Epidermal melanocyte (primary cell): Measurements from ENCODE around the gene ATF7.

Experiments used
- DNase-seq: peaks from one replicate; pipeline ENCODE4 v3.0.0; 2011; ENCODE audit warnings: low spot score; ENCODE audit not compliant: insufficient read length

The ATF7 gene

GRCh38 chr12:53502983-53503728 is 123.0 kb downstream of the ATF7 start:
- DNase-seq: no peak

- no peak for DNase-seq
Measured at GRCh38 chr12:53502331-53502730, 123.9 kb downstream of the ATF7 start.

GRCh38 chr12:53501615-53502181 is 124.5 kb downstream of the ATF7 start:
- DNase-seq: no peak

GRCh38 chr12:53500776-53501614 is 125.2 kb downstream of the ATF7 start, which contains the start of gene TARBP2:
Gene TARBP2, plus strand, starts transcription at chr12:53501283. Its CDS starts 126 bp downstream, at chr12:53501409.
- DNase-seq: peak; percentile 86

GRCh38 chr12:53500142-53500775 is 125.9 kb downstream of the ATF7 start:
- DNase-seq: no peak

- no peak for DNase-seq
Measured at GRCh38 chr12:53499266-53500141, 126.7 kb downstream of the ATF7 start, which contains the start of gene MAP3K12. Gene MAP3K12, minus strand, starts transcription at chr12:53499458. Its CDS starts 12,067 bp downstream, at chr12:53487391.

GRCh38 chr12:53498235-53498630 is 127.9 kb downstream of the ATF7 start:
- DNase-seq: no peak

- DNase-seq: no peak
Measured at GRCh38 chr12:53497461-53497860, 128.7 kb downstream of the ATF7 start.

- no peak for DNase-seq
Measured at GRCh38 chr12:53496752-53497032, 129.5 kb downstream of the ATF7 start.

GRCh38 chr12:53495903-53496751 is 130.1 kb downstream of the ATF7 start:
- DNase-seq: peak; percentile 61

- DNase-seq: no peak
Measured at GRCh38 chr12:53493610-53494391, 132.4 kb downstream of the ATF7 start.

GRCh38 chr12:53492830-53493609 is 133.2 kb downstream of the ATF7 start:
- peak; percentile 58 for DNase-seq

- no peak for DNase-seq
Measured at GRCh38 chr12:53492188-53492587, 134.0 kb downstream of the ATF7 start.

- DNase-seq: no peak
Measured at GRCh38 chr12:53489242-53489864, 136.8 kb downstream of the ATF7 start.

- DNase-seq: no peak
Measured at GRCh38 chr12:53486736-53487487, 139.3 kb downstream of the ATF7 start.

- DNase-seq: no peak
Measured at GRCh38 chr12:53485955-53486735, 140.0 kb downstream of the ATF7 start.
